GM20000 (cell line): ENCODE data around the gene MRPL17.

ENCODE experiments used
- DNase-seq: peaks from one replicate; pipeline ENCODE4 v3.0.0; 2012; ENCODE audit warnings: low spot score
- CTCF ChIP-seq: IDR thresholded peaks from 2 replicates; pipeline ENCODE4 v1.5.1; 2012; ENCODE audit warnings: mild to moderate bottlenecking, control low read depth; ENCODE audit errors: extremely low read depth, missing control alignments

The MRPL17 gene

GRCh38 chr11:6682936-6683861 is at the start of gene MRPL17:
Gene MRPL17 (minus strand): TSS chr11:6683340. CDS start chr11:6683296, 44 bp downstream.
- TF ChIP-seq CTCF, result peak; percentile 63
- DNase-seq, result peak; percentile 92

GRCh38 chr11:6727971-6728760 is 45.0 kb upstream of the MRPL17 start:
- TF ChIP-seq CTCF, result no peak
- DNase-seq, result no peak

- DNase-seq, result no peak
- TF ChIP-seq CTCF, result no peak
Measured at GRCh38 chr11:6725386-6725896, 42.3 kb upstream of the MRPL17 start.

GRCh38 chr11:6724013-6724412 is 40.9 kb upstream of the MRPL17 start:
- TF ChIP-seq CTCF, result no peak
- no peak for DNase-seq

- DNase-seq, result no peak
- no peak for TF ChIP-seq CTCF
Measured at GRCh38 chr11:6721343-6721742, 38.2 kb upstream of the MRPL17 start.

- DNase-seq, result no peak
Measured at GRCh38 chr11:6719576-6719975, 36.4 kb upstream of the MRPL17 start.

More at GRCh38 chr11:6719576-6719975, 36.4 kb upstream of the MRPL17 start:
- TF ChIP-seq CTCF, result no peak
